Testis (tissue), 2 donors: ENCODE measurements around the gene PSAPL1.

ENCODE experiments used
- CTCF ChIP-seq, 3 experiments: fragments of 450-650 bp in 2 of 3; fragments of 200-600 bp in 1 of 3; sonication (generic) in 1 of 3; IDR thresholded peaks; one replicate each; pipeline ENCODE4 v1.5.1; 2016 to 2019; ENCODE audit warnings: antibody characterized with exemption in 3 of 3, mild to moderate bottlenecking in 2 of 3, moderate library complexity in 1 of 3
- POLR2A ChIP-seq: fragments of 450-650 bp; IDR thresholded peaks from one replicate; pipeline ENCODE4 v1.6.1; 2017; ENCODE audit warnings: antibody characterized with exemption, mild to moderate bottlenecking, moderate library complexity

DNA sequence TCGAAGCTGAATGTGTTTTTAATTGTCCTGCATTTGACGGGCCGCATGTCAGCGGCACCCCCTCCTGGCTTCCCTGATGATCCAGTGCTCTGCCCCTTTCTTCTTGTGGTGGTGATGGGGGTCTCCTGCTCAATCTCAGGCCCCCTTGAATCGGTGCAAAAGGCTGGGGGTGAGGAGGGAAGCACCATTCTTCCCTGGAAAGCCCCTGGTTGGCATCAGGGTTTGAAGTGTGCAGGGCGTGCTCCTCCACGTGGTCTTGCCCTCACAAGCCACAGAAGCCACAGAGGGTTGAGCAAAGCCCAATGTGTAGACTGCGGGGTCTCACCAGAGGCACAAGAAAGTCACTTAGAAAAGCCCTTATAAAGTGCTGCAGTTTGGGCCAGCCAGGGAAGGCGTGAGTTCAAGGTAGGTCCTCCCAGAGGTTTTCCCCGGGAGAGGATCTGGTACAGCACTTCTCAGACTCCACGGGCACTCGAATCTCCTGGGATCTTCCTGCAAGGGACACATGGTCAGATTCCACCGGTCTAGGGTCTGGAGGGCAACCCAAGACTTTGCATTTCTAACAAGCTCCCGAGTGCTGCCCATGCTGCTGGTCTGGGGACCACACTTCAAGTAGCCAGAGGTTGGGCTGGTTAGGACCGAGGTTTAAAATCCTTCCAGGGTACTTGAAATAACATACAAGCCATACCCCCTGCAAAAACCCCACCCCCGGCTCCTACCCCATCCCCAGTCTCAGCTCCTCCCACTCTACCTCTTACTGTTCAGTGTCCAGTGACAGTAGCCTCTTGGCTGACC is 35.1 kb downstream of the PSAPL1 start:
- TF ChIP-seq CTCF (IDR thresholded peaks at IDR 0.05), result no peak
- TF ChIP-seq POLR2A, result no peak
